HCT116 (cell line): ENCODE results near the gene SDC3. TPM values are rescaled to one million over a fixed set of nuclear protein-coding genes. Genes with fewer than 3 reads are reported as not detected.

Source experiments
- ATAC-seq: fragments of 200-7000 bp; cut with Tn5 transposase; 2 replicates; pipeline ENCODE4 v1.9.1; 2020; ENCODE audit warnings: mild to moderate bottlenecking, moderate library complexity
- BruUV-seq: library from RNA; stranded (reverse); fragments of 400-500 nt; replicated peaks from 2 replicates; lab custom pipeline; 2021; lab: Mats Ljungman, UMichigan
- CTCF ChIA-PET: fragments of 300-600 bp; sonication (Branson Sonifier 250); formaldehyde crosslinking; loops from one replicate; lab custom pipeline; 2021; ENCODE audit warnings: antibody characterized with exemption; lab: Charles Lee
- POLR2A ChIA-PET: fragments of 300-600, 350-600 bp; sonication (Branson Sonifier 250); formaldehyde crosslinking; loops from one replicate; lab custom pipeline; 2021; ENCODE audit warnings: antibody characterized with exemption; lab: Charles Lee
- RAD21 ChIA-PET, 2 experiments: fragments of 300-600 bp; sonication (Branson Sonifier 250); formaldehyde crosslinking; loops; one replicate each; lab custom pipeline; 2023; ENCODE audit warnings: low total read pairs in 2 of 2; ENCODE audit not compliant: uncharacterized antibody in 2 of 2, unreplicated experiment in 2 of 2, low non-redundant PET in 1 of 2; lab: Charles Lee
- DNase-seq: peaks from one replicate; pipeline ENCODE4 v3.0.0-alpha.2; 2010; ENCODE audit warnings: low read depth, low spot score
- H2AFZ ChIP-seq: fragments of 200-600 bp; shearing (Covaris generic), sonication (generic); 2 replicates; pipeline ENCODE4 v1.6.1; 2017; ENCODE audit warnings: low read depth, mixed run types, mixed read lengths, antibody characterized with exemption, low read length; ENCODE audit not compliant: poor library complexity, severe bottlenecking
- H3K27ac ChIP-seq: 2 replicates; pipeline ENCODE4 v1.5.1; 2012; ENCODE audit warnings: low read depth, low read length
- H3K27me3 ChIP-seq: fragments of 200-600 bp; sonication (generic); 2 replicates; pipeline ENCODE4 v1.6.1; 2016; ENCODE audit warnings: mixed run types, low read length, mixed read lengths; ENCODE audit not compliant: insufficient read depth
- H3K36me3 ChIP-seq, 2 experiments: fragments of 200-500 bp in 1 of 2; fragments of 200-600 bp in 1 of 2; sonication (Bioruptor generic) in 1 of 2; sonication (generic) in 1 of 2; 2 replicates each; pipeline versions ENCODE4 v1.5.1 to v1.6.1; 2014 to 2016; ENCODE audit warnings: low read length in 2 of 2, inconsistent platforms in 1 of 2, mixed read lengths in 1 of 2, mixed run types in 1 of 2; ENCODE audit not compliant: insufficient read depth in 2 of 2, control insufficient read depth in 1 of 2
- H3K4me1 ChIP-seq, 2 experiments: fragments of 200-600 bp in 1 of 2; sonication (generic) in 1 of 2; 2 replicates each; pipeline versions ENCODE4 v1.5.1 to v1.6.1; 2012 to 2017; ENCODE audit warnings: low read length in 2 of 2, inconsistent platforms in 1 of 2, mild to moderate bottlenecking in 1 of 2, mixed read lengths in 1 of 2, mixed run types in 1 of 2, moderate library complexity in 1 of 2; ENCODE audit not compliant: insufficient read depth in 2 of 2, control insufficient read depth in 1 of 2
- H3K4me2 ChIP-seq: fragments of 200-600 bp; sonication (generic); 2 replicates; pipeline ENCODE4 v1.6.1; 2017; ENCODE audit warnings: mixed run types, low read length, mixed read lengths
- H3K4me3 ChIP-seq, 2 experiments: fragments of 200-600 bp in 1 of 2; sonication (generic) in 1 of 2; replicated peaks in 1 of 2; 2 replicates each; pipeline ENCODE4 v1.5.1; 2011 to 2016; ENCODE audit warnings: low read length in 2 of 2, control low read depth in 1 of 2, low read depth in 1 of 2, mild to moderate bottlenecking in 1 of 2, mixed read lengths in 1 of 2, mixed run types in 1 of 2
- H3K79me2 ChIP-seq: fragments of 200-600 bp; sonication (generic); 2 replicates; pipeline ENCODE4 v1.6.1; 2017; ENCODE audit warnings: mild to moderate bottlenecking, mixed run types, low read length, moderate library complexity, mixed read lengths; ENCODE audit not compliant: insufficient read depth
- H3K9ac ChIP-seq: fragments of 200-600 bp; sonication (generic); 2 replicates; pipeline ENCODE4 v1.6.1; 2016; ENCODE audit warnings: low read length, mixed read lengths
- H3K9me2 ChIP-seq: fragments of 200-600 bp; sonication (generic), shearing (Covaris generic); 2 replicates; pipeline ENCODE4 v1.6.1; 2017; ENCODE audit warnings: mixed run types, mild to moderate bottlenecking, moderate library complexity; ENCODE audit not compliant: insufficient read depth
- H3K9me3 ChIP-seq, 2 experiments: fragments of 200-500 bp in 1 of 2; fragments of 200-600 bp in 1 of 2; sonication (Bioruptor generic) in 1 of 2; sonication (generic) in 1 of 2; 2 replicates each; pipeline ENCODE4 v1.6.1; 2014 to 2017; ENCODE audit warnings: low read length in 2 of 2, mixed read lengths in 2 of 2, inconsistent platforms in 1 of 2, low read depth in 1 of 2, mild to moderate bottlenecking in 1 of 2, mixed run types in 1 of 2, moderate library complexity in 1 of 2; ENCODE audit not compliant: control insufficient read depth in 1 of 2, insufficient read depth in 1 of 2
- H4K20me1 ChIP-seq: fragments of 200-600 bp; sonication (generic), shearing (Covaris generic); 2 replicates; pipeline ENCODE4 v1.6.1; 2017; ENCODE audit warnings: mixed run types, mild to moderate bottlenecking, moderate library complexity; ENCODE audit not compliant: insufficient read depth
- ELF1 ChIP-seq: IDR thresholded peaks from 2 replicates; pipeline ENCODE4 v1.6.1; 2012; ENCODE audit warnings: low read depth, borderline replicate concordance
- EZH2phosphoT487 ChIP-seq: fragments of 200-600 bp; IDR thresholded peaks from 2 replicates; pipeline ENCODE4 v1.6.1; 2018; ENCODE audit warnings: antibody characterized with exemption, borderline replicate concordance
- FOSL1 ChIP-seq: IDR thresholded peaks from 2 replicates; pipeline ENCODE4 v1.6.1; 2012; ENCODE audit warnings: low read depth
- JUND ChIP-seq: IDR thresholded peaks from 2 replicates; pipeline ENCODE4 v1.6.1; 2012
- POLR2A ChIP-seq: IDR thresholded peaks from 2 replicates; pipeline ENCODE4 v1.7.0; 2011; ENCODE audit warnings: borderline replicate concordance; ENCODE audit not compliant: insufficient read depth, insufficient read length; ENCODE audit errors: extremely low read depth
- RAD21 ChIP-seq: IDR thresholded peaks from 2 replicates; pipeline ENCODE4 v1.6.1; 2012; ENCODE audit warnings: low read depth, mild to moderate bottlenecking
- SP1 ChIP-seq: IDR thresholded peaks from 2 replicates; pipeline ENCODE4 v1.6.1; 2012; ENCODE audit warnings: low read depth
- SRF ChIP-seq: IDR thresholded peaks from 2 replicates; pipeline ENCODE4 v1.6.1; 2012; ENCODE audit warnings: low read depth
- TCF7L2 ChIP-seq: IDR thresholded peaks from 2 replicates; pipeline ENCODE4 v1.7.0; 2011; ENCODE audit warnings: borderline replicate concordance, inconsistent platforms; ENCODE audit not compliant: insufficient read depth, insufficient read length; ENCODE audit errors: extremely low read depth
- YY1 ChIP-seq: IDR thresholded peaks from 2 replicates; pipeline ENCODE4 v1.6.1; 2011; ENCODE audit warnings: low read length, low read depth, moderate library complexity, mild to moderate bottlenecking; ENCODE audit not compliant: insufficient replicate concordance; ENCODE audit errors: extremely low read depth
- ZNF274 ChIP-seq: fragments of 200-500 bp; sonication (Bioruptor generic); IDR thresholded peaks from 2 replicates; pipeline ENCODE4 v1.6.1; 2014; ENCODE audit warnings: mild to moderate bottlenecking, low read depth, low read length, inconsistent platforms
- intact Hi-C: fragments of 100-400 bp; cut with micrococcal nuclease; formaldehyde crosslinking; loops from 2 replicates; pipeline ENCODE4 v1.10.0; 2022
- total RNA-seq: library from RNA; stranded (reverse); gene quantifications from one replicate; pipeline ENCODE4 v1.2.1, GENCODE V29; 2021; ENCODE audit not compliant: unreplicated experiment
- TF ChIP-seq, protein P1 (sequence below): IDR thresholded peaks from 2 replicates; pipeline ENCODE4 v1.6.1; 2012
- TF ChIP-seq, protein P2 (sequence below): IDR thresholded peaks from 2 replicates; pipeline ENCODE4 v1.6.1; 2012
- TF ChIP-seq, protein P3 (sequence below): IDR thresholded peaks from 2 replicates; pipeline ENCODE4 v1.6.1; 2012; ENCODE audit warnings: low read depth

The SDC3 gene
- total RNA-seq, 1 experiment from 2014 or later = 40.1 TPM

DNA sequence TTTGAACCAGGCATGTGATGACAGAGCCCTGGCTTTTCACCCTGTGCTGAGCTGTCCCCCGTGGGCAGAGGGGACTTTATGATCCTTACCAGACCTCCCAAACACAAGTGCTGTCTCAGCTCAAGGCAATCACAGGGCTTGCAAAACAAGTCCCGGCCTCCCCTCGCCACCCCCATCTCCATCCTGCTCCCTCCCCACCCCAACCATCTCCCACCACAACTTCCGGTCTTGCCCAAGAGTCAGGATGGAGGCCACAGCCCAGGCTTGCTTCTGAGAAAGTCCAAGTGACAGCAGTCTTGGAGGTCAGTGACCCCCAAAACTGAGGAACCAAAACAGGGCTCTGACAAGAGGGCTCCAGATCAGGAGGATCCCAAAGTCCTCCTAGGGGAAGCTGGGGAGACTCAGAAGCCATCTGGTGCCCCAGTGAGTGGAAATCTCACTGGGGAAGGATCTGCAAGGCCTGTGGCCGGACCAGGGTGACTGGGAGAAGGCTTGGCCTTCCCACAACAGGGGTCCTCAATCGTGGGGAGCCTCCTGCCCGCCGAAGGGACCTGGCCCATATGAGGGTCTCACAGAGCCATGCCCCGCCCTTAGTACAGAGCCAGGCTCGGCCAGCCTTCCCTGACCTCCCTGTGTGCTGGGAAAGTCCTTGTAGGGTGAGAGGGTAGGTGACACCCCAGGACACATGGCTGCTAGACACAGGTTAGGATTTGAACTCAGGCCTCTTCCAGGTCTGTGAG is 4.5 kb upstream of the SDC3 start:
- no peaks in the 10 kb centered on the region for H3K36me3 ChIP-seq
- DNase-seq (no peak), ATAC-seq (no peak)
- no peak overlapping the region for H3K4me3 ChIP-seq
- ChIA-PET CTCF (interaction anchor here (0.9 to 8.9 kb wide), 4 partner anchors 111 to 533 kb away, joined by 3 to 242 read pairs (median 76); no protein-coding TSS in a partner anchor), RAD21 (interaction anchor here in 1 of 2 experiments (4.2 kb wide), 1 partner anchor 111 kb away, joined by 69 read pairs; no protein-coding TSS in a partner anchor), POLR2A (no interaction called here)
- TF ChIP-seq FOSL1 (no peak), TCF7L2 (no peak), RAD21 (no peak), YY1 (no peak), ZNF274 (no peak), SP1 (no peak), POLR2A (no peak), SRF (no peak), JUND (no peak), EZH2phosphoT487 (no peak), ELF1 (no peak)
- TF ChIP-seq, protein P1, sequence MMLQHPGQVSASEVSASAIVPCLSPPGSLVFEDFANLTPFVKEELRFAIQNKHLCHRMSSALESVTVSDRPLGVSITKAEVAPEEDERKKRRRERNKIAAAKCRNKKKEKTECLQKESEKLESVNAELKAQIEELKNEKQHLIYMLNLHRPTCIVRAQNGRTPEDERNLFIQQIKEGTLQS = no peak
- TF ChIP-seq, protein P2, sequence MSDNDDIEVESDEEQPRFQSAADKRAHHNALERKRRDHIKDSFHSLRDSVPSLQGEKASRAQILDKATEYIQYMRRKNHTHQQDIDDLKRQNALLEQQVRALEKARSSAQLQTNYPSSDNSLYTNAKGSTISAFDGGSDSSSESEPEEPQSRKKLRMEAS = no peak
- TF ChIP-seq, protein P3, sequence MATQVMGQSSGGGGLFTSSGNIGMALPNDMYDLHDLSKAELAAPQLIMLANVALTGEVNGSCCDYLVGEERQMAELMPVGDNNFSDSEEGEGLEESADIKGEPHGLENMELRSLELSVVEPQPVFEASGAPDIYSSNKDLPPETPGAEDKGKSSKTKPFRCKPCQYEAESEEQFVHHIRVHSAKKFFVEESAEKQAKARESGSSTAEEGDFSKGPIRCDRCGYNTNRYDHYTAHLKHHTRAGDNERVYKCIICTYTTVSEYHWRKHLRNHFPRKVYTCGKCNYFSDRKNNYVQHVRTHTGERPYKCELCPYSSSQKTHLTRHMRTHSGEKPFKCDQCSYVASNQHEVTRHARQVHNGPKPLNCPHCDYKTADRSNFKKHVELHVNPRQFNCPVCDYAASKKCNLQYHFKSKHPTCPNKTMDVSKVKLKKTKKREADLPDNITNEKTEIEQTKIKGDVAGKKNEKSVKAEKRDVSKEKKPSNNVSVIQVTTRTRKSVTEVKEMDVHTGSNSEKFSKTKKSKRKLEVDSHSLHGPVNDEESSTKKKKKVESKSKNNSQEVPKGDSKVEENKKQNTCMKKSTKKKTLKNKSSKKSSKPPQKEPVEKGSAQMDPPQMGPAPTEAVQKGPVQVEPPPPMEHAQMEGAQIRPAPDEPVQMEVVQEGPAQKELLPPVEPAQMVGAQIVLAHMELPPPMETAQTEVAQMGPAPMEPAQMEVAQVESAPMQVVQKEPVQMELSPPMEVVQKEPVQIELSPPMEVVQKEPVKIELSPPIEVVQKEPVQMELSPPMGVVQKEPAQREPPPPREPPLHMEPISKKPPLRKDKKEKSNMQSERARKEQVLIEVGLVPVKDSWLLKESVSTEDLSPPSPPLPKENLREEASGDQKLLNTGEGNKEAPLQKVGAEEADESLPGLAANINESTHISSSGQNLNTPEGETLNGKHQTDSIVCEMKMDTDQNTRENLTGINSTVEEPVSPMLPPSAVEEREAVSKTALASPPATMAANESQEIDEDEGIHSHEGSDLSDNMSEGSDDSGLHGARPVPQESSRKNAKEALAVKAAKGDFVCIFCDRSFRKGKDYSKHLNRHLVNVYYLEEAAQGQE = no peak
- BruUV-seq = no TSS peak
- H3K4me1 ChIP-seq = peaks cover 23 to 28% of the 10 kb centered on the region in 2 experiments
- H3K9me3 ChIP-seq = no peaks in the 10 kb centered on the region
- H3K27ac ChIP-seq = no peak overlapping the region
- H3K9ac ChIP-seq = no peak overlapping the region
- no peaks in the 10 kb centered on the region for H3K79me2 ChIP-seq
- no peaks in the 10 kb centered on the region for H3K9me2 ChIP-seq
- intact Hi-C loops = loop anchor here (10.0 kb wide), 1 partner anchor 1678 kb away; the partner anchor contains the start of genes MECR and PTPRU
- no peaks in the 10 kb centered on the region for H4K20me1 ChIP-seq
- no peak overlapping the region for H2AFZ ChIP-seq
- no peak overlapping the region for H3K4me2 ChIP-seq
- no peaks in the 10 kb centered on the region for H3K27me3 ChIP-seq
